ENCODE data around the gene DRC7.
"Not testable (repeated sequence)": the region's sequence is repeated elsewhere in the genome, so short reads cannot be mapped to it uniquely, and the experiment has no call there.

The DRC7 gene

DNA sequence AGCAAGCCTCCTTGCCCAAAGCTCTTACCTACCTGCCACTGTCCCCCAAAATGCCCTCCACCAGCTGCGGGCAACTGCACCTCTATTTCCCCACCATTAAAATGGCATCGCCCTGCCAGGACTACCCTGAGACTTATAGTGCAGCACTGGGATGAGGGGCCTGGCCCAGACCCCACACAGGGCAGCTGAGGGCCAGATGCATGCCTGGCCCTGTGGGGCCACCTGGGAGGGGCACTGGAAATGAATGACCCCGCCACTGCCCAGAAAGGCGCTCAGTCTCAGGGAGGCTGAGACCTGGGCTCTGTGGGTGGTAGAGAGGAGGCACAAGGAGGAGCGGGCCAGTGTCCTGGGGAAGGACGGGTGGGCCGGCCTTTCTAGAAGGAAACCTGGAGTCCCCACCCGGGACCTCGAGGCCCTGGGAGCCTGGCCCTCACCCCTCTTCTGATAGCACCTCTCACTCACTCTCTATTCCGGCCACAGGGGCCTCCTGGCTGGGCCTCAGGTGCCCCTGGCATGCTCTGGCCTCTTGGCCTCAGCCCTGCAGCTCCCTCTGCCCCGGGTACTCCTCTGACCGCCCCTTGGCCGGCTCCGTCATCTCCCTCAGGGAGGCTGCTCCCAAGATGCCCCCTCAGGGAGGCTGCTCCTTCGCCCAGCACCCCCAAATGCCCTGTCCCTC is 67.9 kb downstream of the DRC7 start:
- no peak for DNase-seq (ENCODE audit: low read depth)

DNA sequence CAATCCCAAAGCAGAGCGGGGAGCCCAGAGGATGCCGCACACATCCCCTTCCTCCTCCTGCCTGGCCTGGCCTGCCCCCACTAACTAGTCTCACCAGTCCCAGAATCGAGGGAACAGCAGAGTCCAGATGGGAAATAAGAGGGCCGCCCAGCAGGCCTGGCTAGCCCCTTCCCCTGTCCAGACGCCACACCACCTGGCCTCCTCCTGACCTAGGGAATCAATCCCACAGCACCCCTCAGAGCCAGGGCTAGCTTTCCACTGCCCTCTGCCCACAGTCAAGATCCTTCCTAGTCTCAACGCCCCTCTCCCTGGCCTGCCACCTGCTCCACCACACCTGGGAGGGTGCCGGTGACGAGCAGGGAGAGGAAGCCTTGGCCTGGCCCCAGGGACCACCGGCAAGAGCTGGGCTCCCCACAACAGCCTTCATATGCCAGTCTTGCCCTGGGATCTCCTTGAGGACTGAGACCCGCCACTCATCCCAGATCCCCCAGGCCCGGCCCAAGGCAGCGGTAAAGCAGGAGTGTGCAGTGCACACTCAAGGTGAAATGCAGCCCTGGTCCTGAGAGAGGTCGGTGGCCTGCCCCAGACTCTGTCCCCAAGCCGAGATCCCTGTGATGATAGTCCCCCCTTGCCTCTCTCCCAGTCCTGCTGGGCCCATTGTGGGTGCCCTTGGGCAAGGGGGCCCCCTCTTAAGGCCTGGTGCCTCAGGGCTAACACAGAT is 68.8 kb downstream of the DRC7 start:
- no peak for DNase-seq (ENCODE audit: low read depth)

DNA sequence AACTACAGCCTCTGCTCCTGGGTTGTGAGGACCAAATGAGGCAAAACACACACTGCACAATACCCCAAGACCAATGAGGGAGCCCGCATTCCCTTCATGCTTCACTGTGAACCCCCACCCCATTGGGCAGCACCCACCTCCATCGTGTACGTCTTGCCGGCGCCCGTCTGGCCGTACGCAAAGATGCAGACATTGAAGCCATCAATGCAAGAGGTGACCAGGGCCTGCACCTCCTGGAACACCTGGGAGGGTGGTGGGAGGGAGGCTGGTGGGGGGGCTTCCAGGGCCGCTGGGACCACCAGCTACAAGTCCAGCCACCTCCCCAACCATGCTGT is 69.4 kb downstream of the DRC7 start:
- no peak for DNase-seq (ENCODE audit: low read depth)

DNA sequence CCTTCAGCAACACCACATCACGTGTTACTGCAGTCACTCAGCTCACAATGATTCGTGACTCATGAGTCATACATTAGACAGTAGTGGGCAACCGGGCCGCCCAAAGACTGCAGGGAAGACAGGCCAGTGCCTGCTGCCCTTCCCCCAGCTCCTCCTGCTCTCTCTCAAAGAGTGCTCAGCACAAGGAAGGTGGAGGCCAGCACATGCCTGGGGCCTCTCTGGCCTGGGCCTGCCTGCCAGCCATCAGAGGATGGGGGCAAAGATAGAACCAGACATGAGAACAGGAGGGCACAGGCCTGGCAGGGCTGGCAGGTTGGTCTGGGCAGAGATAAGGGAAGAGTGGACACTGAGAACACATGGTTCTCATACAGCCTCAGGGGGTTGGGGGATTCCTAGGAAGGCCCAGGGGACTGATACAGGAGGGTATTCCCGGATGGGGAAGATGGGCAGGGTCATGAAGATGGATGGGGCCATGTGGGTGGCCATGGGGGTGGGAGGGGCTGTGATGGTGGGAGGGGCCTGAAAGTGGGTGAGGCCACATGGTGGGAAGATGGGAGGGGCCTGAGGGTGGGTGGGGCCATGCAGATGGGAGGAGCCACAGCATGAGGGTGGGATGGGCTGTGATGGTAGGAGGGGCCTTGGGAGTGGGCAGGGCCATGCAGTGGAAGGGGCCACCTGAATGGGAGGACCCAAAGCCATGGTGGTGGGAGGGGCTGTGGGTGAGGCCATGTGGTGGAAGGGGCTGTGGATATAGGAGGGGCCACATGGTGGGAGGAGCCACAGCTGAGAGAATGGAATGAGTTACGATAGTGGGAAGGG is 69.9 kb downstream of the DRC7 start:
- DNase-seq (ENCODE audit: low read depth): peak; percentile 3

DNA sequence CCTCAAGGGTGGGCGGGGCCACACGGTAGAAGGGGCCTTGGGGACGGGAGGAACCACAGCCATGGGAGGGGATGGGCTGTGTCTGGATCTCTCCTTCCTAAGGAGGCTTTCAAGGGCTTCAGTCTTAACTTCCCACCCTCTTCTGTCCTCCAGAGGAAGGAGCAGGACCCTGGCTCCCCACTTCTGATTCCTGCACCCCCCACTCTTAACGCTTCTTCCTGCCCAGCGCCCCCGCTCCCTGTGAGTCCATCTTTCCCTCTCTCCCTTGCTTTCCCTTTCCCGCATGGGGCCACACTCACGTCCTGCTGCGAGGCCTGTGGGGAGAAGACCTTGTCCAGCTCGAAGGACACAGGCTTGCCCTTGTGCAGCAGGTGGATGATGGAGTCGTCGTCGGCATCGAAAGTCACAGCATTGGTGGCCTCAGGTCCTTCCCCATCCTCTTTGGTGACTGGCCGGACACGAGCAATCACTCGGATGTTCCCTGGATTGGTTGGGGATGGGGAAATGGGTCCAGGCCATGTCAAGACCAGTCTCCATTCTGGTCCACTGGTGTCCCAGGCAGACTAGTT is 70.6 kb downstream of the DRC7 start:
- no peak for DNase-seq (ENCODE audit: low read depth)

DNA sequence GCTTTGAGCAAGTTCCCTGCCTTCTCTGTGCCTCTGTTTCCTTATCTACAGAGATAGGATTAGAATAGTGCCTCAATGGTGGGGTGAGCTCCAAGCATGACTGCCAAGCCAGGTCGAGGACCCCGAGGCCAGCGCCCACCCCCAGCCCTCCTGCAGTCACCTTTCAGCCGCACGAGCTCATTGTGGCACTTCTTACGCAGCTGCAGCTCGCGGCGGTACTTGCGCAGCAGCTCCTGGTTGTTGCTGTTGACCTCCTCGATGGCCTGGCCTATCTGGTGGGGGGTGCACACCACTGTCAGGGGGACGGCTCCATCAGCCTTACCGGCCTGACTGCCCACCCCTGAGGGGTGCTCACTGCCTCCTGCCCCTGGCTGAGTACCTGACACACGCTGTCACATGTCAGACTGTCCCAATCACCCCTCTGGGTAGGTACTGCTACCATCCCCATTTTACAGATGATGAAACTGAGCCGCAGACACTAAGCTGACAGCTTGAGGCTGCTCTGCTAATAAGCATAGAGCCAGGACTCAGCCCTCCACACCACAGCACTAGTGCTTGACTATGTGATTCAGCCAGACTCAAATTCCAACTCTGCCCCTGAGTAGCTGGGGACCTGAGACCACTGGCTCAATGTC is 72.2 kb downstream of the DRC7 start:
- no peak for DNase-seq (ENCODE audit: low read depth)

DNA sequence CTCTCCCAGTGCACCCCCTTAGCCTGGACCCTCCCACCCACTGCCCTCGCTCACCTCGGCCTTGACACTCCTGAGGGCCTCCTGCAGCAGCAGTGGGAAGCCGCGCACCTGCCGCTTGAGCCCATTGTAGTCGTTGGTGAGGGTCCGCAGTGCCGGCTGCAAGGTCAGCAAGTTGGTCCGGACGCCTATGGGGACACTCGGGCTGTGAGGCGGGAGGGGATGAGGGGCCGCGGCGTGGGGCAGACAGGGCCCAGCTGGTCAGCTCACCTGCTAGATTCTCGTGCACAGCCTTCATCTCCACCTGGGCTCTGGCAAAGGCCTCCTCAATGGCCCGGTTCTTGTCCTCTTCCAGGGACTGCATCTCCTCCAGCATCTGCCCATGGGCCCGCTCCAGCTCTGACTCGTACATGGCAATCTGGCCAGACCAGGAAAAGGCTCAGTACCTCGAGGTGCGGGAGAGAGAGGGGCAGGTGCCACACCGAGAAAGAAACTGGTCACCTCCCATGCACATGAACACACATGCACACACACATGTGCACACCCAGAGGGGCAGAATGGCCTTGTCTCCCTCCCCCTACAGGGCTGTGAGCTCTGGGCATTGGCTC is 75.0 kb downstream of the DRC7 start:
- DNase-seq (ENCODE audit: low read depth): no peak

DNA sequence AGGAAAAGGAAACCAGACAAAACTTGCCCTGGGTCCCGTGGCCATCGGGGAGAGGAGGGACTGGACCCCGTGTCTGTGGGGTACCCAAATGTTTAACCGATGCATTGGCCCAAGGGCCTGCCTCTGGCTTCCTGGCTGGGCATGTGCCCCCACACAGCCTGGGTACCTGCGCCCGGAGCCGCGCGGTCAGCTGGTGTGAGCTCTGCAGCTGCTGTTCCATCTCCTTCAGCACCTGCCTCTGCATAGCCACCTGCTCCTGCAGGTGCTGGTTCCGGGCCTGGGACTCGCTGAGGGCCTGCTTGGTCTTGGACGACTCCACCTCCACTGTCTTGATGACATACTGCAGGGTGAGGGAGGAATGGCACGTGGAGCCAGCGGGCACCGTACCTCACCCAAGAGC is 75.8 kb downstream of the DRC7 start:
- no peak for DNase-seq (ENCODE audit: low read depth)

DNA sequence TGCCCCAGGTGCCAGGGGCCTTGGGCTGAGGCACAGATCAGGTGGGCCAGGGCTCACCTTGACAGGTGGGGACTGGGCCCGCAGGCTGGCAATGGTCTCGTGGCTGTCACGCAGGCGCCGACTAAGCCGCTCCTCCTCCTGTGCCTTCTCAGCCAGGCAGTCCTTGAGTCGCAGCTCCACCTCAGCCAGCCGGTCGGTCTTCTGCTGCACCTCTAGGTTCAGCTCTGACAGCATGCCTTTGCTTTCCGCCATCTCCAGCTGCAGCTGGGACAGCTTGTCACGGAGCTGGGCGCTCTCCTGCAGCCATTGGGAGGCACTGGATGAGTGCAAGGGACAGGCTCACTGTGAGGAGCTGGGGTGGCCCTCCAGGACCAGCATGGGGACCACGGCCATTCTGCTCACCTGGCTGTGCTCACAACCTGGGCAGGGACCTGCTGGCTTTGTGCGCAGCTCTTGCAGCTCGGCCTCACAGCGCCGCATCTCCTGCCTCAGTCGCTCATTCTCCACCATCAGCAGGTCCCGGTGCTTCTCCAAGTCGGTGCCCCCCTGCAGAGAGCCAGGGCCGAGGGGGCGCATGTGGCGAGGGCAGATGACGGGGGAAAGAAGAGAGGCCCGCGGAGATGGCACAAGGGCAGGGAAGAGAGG is 76.7 kb downstream of the DRC7 start:
- DNase-seq (ENCODE audit: low read depth): no peak

DNA sequence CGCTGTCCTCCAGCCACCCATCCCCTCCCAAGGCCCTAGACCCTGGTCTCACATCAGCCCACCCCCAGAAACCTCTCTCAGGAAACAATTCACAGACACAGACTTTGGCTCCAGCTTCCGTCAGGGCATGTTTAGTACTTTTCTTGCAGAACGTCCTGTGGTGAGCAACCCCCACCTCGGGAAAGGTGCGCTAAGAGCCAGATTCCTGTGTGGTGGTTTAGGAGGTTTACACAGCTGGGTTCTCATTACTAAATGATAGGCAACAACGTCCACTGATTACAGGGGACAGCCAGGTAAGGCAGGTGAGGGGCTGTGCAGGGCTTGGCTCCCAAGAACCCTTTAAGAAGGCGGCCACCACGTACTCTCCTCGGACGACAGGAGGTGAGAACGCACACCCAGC is 78.4 kb downstream of the DRC7 start:
- no peak for DNase-seq (ENCODE audit: low read depth)

DNA sequence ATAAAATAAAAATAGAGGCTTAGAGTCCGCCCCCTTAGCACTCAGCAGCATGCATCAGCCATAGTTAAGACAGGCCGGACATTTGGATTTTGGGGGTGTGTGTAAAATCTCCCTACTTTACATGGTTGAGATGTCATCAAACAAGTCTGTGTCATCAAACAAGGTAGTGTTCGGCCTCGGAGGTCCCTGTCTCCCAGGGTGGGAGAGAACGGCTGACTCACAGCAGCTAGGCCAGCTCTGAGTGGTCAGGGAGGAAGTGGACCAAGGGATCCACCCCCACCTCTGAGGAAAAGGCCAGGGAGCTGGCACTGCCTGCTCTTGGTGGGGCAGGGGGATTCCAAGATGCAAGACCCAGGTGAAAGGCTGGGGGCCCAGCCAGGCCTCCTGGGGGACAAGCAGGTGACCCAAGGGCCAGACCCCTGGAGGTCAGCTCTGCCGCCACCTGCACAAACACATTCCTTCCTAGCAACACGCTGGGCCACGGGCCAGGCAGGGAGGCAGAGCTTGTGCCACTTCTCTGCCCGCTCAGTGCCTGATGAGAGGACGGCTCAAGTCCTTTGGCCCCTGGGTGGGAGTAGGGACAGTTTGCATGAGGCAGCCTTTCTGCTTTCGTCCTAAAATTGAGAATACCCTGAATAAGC is 79.2 kb downstream of the DRC7 start:
- DNase-seq (ENCODE audit: low read depth): no peak

DNA sequence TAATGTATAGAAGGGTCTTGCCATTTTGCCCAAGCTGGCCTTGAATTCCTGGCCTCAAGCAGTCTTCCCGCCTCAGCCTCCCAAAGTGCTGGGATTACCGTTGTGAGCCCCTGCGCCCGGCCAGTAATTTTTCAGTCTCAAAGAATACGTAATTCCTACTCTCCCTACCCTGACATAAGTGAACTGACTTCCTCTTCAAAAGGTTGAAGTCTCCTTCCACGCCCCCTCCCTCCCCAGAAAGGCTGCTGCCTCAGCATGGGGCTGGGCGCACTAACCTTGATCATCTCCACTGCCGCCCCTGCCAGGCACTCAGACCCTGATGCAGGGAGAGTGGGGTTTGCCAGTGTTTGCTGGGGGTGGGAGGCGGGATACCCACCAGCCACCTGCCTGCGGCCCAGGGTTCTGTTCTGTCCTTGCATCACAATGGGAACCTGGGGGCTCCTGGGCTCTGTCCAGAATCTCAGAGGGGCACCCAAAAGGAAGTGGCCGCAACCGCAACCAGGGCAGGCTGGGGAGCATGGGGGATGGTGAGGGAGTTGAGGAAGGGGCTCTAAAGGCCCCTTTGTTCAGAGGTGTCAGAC is 80.2 kb downstream of the DRC7 start:
- DNase-seq (ENCODE audit: low read depth): no peak

DNA sequence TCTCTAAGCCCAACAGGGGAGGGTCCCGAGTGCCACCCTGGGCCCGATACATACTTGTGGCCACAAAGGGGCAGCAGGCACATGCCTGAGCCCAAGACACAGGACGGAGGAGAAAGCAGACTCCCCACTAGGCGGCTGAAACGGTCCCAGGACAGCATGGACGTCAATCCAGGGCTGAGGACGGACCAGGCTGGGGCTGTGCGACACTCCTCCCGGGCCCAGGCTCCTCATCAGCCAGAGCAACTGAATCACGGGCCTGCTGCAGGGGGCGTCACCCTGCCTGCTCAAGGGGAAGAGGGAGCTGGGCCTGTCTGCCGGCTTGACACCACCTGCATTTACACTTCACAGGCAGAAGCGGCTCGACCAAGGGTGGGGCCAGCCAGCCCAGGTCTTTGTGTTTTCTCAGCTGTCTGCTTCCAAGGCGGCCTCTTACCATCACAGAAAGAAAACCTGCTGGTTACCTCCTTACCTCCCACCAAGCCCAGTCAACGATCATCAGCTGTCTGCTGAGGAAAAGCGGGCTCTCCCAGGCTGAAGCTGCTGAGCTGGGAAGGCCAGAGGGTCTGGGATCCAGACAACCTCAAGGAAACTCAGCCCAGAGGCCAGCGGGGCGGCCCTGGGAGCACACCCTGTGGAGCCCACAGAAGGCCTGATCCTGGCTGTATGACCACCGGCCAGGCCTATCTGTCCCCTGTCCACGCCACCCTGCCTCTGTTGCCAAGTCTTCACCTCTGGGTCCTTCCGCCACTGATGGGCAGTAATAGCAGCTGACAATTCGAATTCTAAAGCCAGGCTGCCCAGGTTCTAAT is 81.3 kb downstream of the DRC7 start:
- DNase-seq (ENCODE audit: low read depth): no peak

DNA sequence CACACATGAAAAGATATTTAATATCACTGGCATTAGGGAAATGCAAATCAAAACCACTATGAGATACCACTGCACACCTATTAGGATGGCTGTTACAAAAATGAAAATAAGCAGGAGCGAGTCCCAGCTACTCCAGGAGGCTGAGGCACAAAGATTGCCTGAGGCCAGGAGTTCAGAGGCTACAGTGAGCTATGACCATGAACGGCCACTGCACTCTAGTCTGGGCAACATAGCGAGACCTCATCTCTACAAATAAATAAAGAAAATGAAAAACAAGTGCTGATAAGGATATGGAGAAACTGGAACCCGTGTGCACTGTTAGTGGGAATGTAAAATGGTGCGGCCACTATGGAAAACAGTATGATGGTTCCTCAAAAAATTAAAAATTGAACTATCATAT is 84.1 kb downstream of the DRC7 start:
- DNase-seq (ENCODE audit: low read depth): no peak

DNA sequence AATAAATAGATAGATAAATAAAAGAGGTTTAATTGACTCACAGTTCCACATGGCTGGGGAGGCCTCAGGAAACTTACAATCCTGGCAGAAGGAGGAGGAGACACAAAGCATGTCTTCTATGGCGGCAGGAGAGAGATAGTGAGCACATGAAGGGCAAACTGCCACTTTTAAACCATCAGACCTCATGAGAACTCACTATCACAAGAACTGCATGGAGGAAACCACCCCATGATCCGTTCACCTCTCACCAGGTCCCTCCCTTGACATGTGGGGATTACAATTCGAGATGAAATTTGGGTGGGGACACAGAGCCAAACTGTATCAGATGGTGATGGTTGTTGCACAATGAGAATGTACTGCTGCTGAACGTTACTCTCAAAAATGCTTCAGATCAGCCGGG is 85.2 kb downstream of the DRC7 start:
- DNase-seq (ENCODE audit: low read depth): not testable (repeated sequence)

DNA sequence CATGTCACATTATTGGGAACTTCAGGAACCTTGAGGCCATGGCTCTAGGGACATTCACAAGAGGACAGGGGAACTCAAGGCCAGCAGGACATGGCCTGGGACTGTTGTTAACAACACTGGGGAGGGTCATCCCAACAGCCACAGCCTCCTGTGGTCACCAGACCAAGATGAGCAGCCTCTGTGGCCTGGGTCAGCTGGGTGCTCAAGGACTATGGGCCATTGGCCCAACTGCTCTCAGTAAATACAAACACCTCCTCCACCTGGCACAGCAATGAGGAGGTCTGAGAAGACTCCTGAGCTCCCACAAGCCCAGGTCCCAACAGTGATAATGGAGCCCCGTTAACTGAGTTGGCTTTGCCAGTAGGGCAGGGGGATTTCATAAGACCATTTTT is 86.7 kb downstream of the DRC7 start:
- DNase-seq (ENCODE audit: low read depth): no peak

Measured in T follicular helper cell (primary cell).